ENCODE measurements around the gene EFCAB6. TPM values are rescaled to one million over a fixed set of nuclear protein-coding genes. Genes with fewer than 3 reads are reported as not detected.

EFCAB6 gene
- total RNA-seq, 2 donors from 2014 or later = 2.2 to 2.5 TPM

DNA sequence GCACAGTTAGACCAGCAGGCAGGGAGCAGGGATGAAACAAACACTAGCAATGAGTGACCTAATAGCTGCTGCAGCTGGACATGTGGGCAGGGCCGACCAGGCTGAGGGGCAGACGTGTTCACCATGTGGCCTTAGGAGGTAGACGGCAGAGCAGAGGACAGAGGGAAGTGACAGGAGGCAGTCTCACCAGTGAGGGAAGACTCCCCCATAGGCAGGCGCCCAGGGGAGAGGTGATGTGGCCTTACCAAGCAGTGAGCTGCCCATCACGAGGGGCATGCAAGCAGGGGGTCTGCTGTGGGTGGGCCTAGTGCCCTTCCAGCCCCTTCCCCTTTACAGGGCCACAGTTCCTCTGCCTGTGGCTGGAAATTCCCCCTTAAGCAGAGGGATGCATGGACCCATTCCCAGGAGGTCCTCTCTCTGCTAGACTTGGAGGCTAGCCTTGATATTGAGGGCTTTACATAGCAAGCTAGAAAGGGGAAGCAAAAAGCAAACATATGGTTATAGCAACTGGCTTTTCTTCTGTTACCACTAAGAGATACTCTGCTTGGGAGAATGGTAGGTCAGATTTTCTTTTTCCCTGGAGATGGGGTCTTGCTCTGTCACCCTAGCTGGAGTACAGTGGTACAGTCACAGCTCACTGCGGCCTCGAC, 332.7 kb downstream of the EFCAB6 start:
- no peak for DNase-seq (ENCODE audit: low spot score)
- Histone ChIP-seq H3K27me3 (replicated peaks; ENCODE audit: insufficient read depth) (no peaks in the 10 kb centered on the region), H3K9me3 (no peaks in the 10 kb centered on the region), H3K27ac (no peak overlapping the region), H3K36me3 (no peaks in the 10 kb centered on the region), H3K4me3 (no peak overlapping the region), H3K4me1 (ENCODE audit: control insufficient read depth in 1 of 2, low read depth in 2 of 2) (no peaks in the 10 kb centered on the region)
- TF ChIP-seq, protein P1, sequence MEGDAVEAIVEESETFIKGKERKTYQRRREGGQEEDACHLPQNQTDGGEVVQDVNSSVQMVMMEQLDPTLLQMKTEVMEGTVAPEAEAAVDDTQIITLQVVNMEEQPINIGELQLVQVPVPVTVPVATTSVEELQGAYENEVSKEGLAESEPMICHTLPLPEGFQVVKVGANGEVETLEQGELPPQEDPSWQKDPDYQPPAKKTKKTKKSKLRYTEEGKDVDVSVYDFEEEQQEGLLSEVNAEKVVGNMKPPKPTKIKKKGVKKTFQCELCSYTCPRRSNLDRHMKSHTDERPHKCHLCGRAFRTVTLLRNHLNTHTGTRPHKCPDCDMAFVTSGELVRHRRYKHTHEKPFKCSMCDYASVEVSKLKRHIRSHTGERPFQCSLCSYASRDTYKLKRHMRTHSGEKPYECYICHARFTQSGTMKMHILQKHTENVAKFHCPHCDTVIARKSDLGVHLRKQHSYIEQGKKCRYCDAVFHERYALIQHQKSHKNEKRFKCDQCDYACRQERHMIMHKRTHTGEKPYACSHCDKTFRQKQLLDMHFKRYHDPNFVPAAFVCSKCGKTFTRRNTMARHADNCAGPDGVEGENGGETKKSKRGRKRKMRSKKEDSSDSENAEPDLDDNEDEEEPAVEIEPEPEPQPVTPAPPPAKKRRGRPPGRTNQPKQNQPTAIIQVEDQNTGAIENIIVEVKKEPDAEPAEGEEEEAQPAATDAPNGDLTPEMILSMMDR (IDR thresholded peaks at IDR 0.05) = no peak
- no peak for ATAC-seq (ENCODE audit: insufficient number of reproducible peaks, low FRiP score, low read depth)

Other genes with a start within 250 kb of the EFCAB6 start
- not detected for gene SULT4A1, start 50.2 kb upstream of the EFCAB6 start, total RNA-seq
- not detected for gene PNPLA5, start 79.7 kb upstream of the EFCAB6 start, total RNA-seq
- not detected for gene PNPLA3, start 111.5 kb upstream of the EFCAB6 start, total RNA-seq
- 10 to 100 TPM; 22.6 to 28.1 TPM for gene SAMM50, start 143.1 kb upstream of the EFCAB6 start, total RNA-seq
- 10 to 100 TPM; 15.3 to 17.2 TPM for gene PARVB, start 212.0 kb upstream of the EFCAB6 start, total RNA-seq